Spinal cord (tissue), 10 donors: ENCODE results near the gene SORCS2. TPM values are rescaled to one million over a fixed set of nuclear protein-coding genes. Genes with fewer than 3 reads are reported as not detected.

Experiments used
- DNase-seq, 6 donors: peaks; one replicate each; pipeline versions ENCODE4 v3.0.0 to v3.0.0-alpha.2; 2013 to 2015; ENCODE audit warnings: low spot score in 6 of 6, low read depth in 4 of 6
- H3K27ac ChIP-seq: one replicate; pipeline ENCODE4 v1.5.1; 2013; ENCODE audit warnings: low read depth, low read length, control low read depth
- H3K27me3 ChIP-seq: one replicate; pipeline ENCODE4 v1.6.1; 2013; ENCODE audit warnings: low read length; ENCODE audit not compliant: control insufficient read depth, insufficient read depth
- H3K36me3 ChIP-seq: one replicate; pipeline ENCODE4 v1.6.1; 2013; ENCODE audit warnings: low read length; ENCODE audit not compliant: control insufficient read depth, insufficient read depth
- H3K4me1 ChIP-seq: one replicate; pipeline ENCODE4 v1.6.1; 2013; ENCODE audit warnings: low read length; ENCODE audit not compliant: control insufficient read depth, insufficient read depth
- H3K4me3 ChIP-seq: one replicate; pipeline ENCODE4 v1.5.1; 2013; ENCODE audit warnings: low read depth, low read length, control low read depth
- H3K9me3 ChIP-seq: one replicate; pipeline ENCODE4 v1.6.1; 2013; ENCODE audit warnings: low read length; ENCODE audit not compliant: control insufficient read depth, insufficient read depth
- WGBS: methylation state at CpG from one replicate; pipeline ENCODE4 v1.1.5; 2013; ENCODE audit warnings: missing lambda C conversion rate; ENCODE audit not compliant: insufficient coverage; 5-methylcytosine and 5-hydroxymethylcytosine counted together
- polyA plus RNA-seq, 2 donors: library from polyadenylated mRNA; unstranded; fragments of 120-200 nt; gene quantifications; one replicate each; pipeline ENCODE4 v1.2.1, GENCODE V29; 2013; ENCODE audit not compliant: insufficient read length in 2 of 2
- total RNA-seq, 2 donors: library from RNA; depleted of rRNA in 1 of 2; stranded (reverse); fragments of 120-200 nt in 1 of 2; fragments of >200 nt in 1 of 2; gene quantifications; one replicate each; pipeline versions ENCODE4 v1.2.3 to v1.2.4, GENCODE V29; 2013 to 2014
- donor health status: healthy.

The SORCS2 gene
- total and polyA plus RNA-seq, 4 donors, result 7.3 to 24.8 (median 16.5) TPM

DNA sequence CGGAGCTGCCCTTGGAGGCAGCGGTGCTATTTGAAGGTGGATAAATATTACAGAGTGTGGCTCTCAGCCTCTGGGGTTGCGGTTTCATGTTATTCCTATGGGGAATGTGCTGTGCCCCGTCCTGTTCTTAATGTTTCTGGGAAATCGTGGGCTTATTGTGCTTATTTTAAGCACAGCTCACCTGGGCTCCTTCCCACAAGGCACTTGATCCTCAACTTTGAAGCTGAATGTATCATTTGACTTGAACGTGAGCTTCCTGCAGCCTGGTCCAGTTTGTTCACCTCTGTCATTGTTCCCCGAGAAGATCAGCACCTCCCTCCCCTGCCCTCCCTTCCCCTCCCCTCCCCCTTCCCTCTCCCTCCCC, 3.9 kb downstream of the SORCS2 start:
- Histone ChIP-seq H3K36me3 (peaks cover 18% of the 10 kb centered on the region), H3K27me3 (peaks cover 22% of the 10 kb centered on the region), H3K4me3 (no peak overlapping the region), H3K4me1 (peaks cover 60% of the 10 kb centered on the region), H3K27ac (no peak overlapping the region), H3K9me3 (no peaks in the 10 kb centered on the region)
- WGBS, result 49% methylated on average over 6 of the region's 7 CpGs
- DNase-seq, result no peak

DNA sequence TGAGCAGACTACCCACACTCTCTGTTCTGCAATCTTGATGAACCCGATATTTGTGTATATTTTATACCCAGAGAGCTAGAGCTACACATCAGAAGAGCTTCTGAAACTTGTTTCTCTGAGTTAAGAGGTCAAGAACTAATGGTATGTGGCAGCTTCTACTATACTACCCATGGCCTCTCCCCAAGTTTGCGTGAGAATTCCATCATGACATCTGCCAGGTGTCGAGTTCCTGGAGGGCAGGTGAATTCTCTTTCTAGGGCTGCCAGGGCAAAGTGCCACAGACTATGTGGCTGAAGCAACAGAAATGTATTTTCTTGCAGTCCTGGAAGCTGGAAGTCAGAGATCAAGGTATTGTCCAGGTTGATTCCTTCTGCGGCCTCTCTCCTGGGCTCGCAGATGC, 4.4 kb downstream of the SORCS2 start:
- Histone ChIP-seq H3K27ac (no peak overlapping the region), H3K4me3 (no peak overlapping the region), H3K9me3 (no peaks in the 10 kb centered on the region), H3K36me3 (peaks cover 18% of the 10 kb centered on the region), H3K4me1 (peaks cover 61% of the 10 kb centered on the region), H3K27me3 (peaks cover 21% of the 10 kb centered on the region)
- WGBS, result 94% methylated on average over 4 of the region's 5 CpGs
- DNase-seq, result no peak

DNA sequence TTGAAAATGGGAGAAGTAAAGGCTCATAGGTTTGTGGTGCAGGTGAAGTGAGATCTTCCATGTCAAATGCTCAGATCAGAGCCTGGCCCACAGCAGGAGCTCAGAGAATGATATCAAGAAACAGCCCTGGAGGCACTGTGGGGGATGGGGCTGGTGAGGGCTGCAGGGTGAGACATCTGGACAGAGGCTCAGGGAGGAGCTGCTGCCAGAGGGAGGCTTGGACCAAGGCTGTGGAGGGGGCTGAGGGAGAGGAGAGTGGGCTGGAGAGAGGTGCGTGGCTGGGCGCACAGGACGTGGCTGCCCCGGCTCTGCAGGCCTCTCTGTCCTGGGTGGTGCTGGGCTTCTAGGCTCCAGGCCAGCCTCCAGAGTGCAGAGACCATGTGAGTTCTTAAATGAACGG, 5.6 kb downstream of the SORCS2 start:
- no peak overlapping the region for H3K27ac ChIP-seq
- 71% methylated on average over 5 of the region's 5 CpGs for WGBS
- peaks cover 23% of the 10 kb centered on the region for H3K27me3 ChIP-seq
- H3K36me3 ChIP-seq, result peaks cover 18% of the 10 kb centered on the region
- peaks cover 58% of the 10 kb centered on the region for H3K4me1 ChIP-seq
- no peak overlapping the region for H3K4me3 ChIP-seq
- no peaks in the 10 kb centered on the region for H3K9me3 ChIP-seq
- DNase-seq, result no peak

DNA sequence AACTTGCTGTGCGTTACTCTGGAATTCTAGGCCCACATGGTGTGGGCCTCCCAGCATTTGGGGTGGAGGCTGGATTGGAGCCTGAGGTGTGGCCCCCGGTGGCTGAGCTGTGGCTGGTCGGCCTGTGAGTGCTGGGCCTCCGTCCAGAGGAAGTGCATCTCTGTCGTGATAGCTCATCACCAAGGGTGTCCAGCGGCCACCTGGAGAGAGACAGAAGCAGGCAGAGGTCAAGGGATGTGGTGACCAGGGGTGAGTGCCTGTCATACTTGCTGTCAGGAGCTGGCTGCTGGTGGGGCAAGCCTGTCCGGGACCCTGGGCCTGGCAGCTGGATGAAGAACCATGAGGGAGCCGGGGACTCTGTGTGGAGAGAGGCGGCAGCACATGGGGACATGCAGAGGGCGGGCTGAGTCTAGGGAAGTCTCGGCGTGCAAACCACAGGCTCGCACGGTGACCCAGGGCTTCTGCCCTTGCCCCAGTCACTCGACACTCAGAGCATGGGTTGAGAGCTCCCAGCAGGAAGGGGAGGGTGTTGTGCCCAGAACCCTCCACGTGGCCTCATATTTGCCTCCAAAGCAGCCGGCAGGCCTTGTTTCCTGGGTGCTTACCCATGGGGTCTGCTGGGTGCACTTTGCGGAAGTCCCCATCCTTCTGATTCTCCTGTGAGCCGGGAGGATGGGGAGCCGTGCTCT, 6.2 kb downstream of the SORCS2 start:
- H3K36me3 ChIP-seq, result peaks cover 18% of the 10 kb centered on the region
- H3K27ac ChIP-seq, result no peak overlapping the region
- H3K27me3 ChIP-seq, result peaks cover 16% of the 10 kb centered on the region
- no peak for DNase-seq
- H3K4me1 ChIP-seq, result peaks cover 52% of the 10 kb centered on the region
- WGBS, result 88% methylated on average over 18 of the region's 20 CpGs
- H3K4me3 ChIP-seq, result no peak overlapping the region
- no peaks in the 10 kb centered on the region for H3K9me3 ChIP-seq

DNA sequence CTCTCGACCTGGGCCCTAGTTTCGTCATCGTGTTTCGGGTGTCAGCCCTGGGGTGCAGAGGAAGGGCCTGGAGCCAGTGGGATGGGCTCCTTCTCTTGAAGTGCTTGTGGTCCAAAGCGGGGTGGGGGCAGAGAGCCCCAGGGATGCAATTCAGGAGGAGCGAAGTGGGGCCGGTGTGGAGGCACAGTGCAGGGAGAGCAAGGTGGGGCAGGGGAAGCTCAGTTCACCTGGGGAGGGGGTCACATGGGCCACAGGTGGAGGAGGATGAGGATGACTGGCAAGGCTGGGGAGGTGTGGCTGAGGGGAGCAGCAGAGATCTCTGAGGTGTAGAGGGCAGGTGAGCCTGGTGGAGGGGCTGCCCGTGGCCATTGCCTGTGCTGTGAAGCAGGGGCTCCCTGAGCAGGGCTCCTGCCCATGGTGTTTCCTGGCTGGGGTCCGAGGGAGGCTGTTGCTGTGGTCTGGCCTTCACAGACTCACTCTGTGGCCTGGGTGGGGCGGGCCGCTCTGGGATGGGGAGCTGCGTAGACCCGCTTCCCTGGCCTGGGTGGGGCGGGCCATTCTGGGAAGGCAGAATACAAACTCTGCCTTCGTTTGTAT, 6.9 kb downstream of the SORCS2 start:
- Histone ChIP-seq H3K27ac (no peak overlapping the region), H3K9me3 (no peaks in the 10 kb centered on the region), H3K27me3 (peaks cover 10% of the 10 kb centered on the region), H3K4me1 (peaks cover 45% of the 10 kb centered on the region), H3K36me3 (peaks cover 18% of the 10 kb centered on the region), H3K4me3 (no peak overlapping the region)
- no peak for DNase-seq
- 85% methylated on average over 15 of the region's 15 CpGs for whole genome bisulfite sequencing

DNA sequence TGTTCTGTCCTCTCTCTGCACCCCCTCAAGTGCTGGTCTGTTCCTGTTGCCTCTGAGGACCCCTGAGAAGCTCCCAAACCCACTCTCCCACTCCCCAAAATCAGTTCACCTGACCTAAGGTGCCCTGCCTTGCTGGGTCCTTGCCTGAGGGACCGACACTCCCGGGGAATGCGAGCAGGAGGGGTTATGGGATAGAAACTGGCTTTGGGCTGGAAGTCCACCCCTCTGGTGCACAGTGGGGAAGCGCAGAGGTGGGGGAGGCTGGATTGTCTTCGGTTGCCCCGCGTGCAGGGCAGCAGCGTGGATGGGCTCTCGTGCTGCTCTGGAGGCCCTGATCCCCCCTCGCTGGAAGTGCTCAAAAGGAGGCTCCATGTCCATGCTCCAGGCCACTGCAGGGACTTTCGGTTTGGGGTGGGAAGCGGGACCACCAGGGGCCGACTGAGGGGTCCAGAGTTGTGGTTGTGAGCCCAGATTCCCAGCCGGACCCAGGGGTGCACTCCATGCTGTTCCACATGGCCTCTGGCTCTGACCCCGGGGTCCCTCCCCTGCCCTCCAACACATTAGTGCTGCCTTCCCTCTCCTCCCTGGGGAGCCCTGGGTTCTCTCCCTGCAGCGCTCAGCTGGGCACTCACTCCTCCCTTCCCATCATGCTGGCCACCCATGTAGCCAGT, 7.6 kb downstream of the SORCS2 start:
- no peak overlapping the region for H3K4me3 ChIP-seq
- H3K27ac ChIP-seq, result no peak overlapping the region
- DNase-seq, result no peak
- H3K4me1 ChIP-seq, result peaks cover 39% of the 10 kb centered on the region
- no peaks in the 10 kb centered on the region for H3K9me3 ChIP-seq
- WGBS, result 87% methylated on average over 14 of the region's 16 CpGs
- peaks cover 6% of the 10 kb centered on the region for H3K27me3 ChIP-seq
- H3K36me3 ChIP-seq, result peaks cover 18% of the 10 kb centered on the region

DNA sequence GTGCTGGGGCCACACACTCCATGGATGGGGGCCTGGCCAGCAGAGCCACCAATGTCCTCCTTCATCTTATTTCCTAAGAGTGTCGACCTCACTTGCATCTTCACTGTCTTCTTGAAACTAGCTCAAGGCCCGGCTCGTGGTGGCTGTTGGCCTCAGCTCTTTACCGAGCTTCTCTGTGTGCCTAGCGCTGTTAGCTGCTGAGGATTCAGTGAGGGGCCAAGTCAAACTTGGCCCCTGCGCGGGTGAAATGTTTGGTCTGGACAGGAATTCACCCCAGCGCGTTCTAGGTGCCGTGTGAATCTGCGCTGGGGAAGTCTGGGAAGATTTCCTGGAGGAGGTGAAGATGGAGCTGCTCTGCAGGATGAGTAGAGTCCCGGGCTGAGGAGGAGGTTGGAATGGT, 8.5 kb downstream of the SORCS2 start:
- Histone ChIP-seq H3K27ac (no peak overlapping the region), H3K4me1 (peaks cover 36% of the 10 kb centered on the region), H3K27me3 (peaks cover 5% of the 10 kb centered on the region), H3K36me3 (peaks cover 18% of the 10 kb centered on the region), H3K9me3 (no peaks in the 10 kb centered on the region), H3K4me3 (no peak overlapping the region)
- DNase-seq, result no peak
- WGBS, result 88% methylated on average over 12 of the region's 12 CpGs

DNA sequence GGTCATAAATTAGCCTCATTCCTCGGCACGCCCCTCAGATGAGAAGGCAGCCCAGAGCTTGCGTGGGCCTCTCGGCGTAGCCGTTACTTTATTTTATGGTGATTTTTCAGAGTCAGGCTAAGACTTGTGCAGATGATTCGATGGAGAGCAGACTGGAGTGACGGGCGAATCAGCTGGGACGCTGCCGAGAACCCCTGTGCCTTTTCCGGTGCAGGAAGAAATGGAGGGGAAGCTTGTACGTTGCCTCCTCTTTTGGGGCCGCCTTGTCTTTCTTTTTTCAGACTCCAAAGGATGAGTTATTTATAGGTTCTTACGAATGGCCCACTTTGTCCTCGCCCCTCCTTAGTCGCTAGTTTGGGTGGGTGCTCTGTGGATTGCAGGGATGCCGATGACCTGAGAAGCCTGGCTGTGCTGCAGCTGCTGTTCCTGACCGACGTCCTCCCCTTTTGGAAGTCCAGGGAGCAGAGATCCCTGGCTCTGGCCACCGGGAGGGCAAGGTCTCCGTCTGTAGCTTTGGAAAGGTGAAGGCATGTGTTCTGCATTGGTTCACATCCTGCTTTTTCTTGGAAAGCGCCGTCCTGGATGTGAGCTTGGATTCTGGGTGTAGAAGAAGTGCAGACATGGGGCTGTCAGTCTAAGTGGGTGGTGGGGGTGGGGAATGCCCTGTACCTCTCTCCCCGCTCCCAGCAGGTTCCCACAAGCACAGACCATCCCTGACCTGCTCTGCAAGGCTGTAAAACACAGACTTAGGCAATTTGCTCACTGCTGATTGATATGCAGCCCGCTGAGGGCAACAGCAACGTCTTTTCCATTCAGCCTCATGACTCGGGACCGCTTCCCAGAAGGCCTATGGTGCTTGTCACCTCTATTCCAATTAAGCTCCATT, 9.3 kb downstream of the SORCS2 start:
- Histone ChIP-seq H3K4me3 (no peak overlapping the region), H3K27me3 (peaks cover 5% of the 10 kb centered on the region), H3K4me1 (peaks cover 44% of the 10 kb centered on the region), H3K9me3 (no peaks in the 10 kb centered on the region), H3K27ac (no peak overlapping the region), H3K36me3 (peaks cover 18% of the 10 kb centered on the region)
- WGBS, result 65% methylated on average over 23 of the region's 29 CpGs
- DNase-seq, result no peak

DNA sequence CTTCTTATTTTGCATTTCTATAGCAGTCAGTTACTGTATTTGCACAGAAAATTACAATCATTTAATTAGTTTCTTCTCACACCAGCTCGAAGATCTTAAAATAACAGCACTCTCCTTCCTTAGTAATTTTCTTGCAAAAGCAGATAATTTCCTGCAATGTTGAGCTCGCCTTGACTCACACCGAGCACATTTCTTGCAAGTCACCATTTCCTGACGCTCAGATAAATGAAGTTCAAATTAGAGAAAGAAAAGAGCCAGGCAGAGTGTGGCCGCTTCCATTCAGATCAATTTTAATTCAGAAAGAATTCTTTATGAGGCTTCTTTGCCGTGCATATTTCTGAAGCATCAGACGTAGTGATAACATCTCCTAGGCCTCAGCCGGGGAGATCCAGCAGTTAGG, 10.1 kb downstream of the SORCS2 start:
- 11% methylated on average over 1 of the region's 8 CpGs for WGBS
- no peak overlapping the region for H3K27ac ChIP-seq
- H3K36me3 ChIP-seq, result peaks cover 18% of the 10 kb centered on the region

More for the DNA sequence above, 10.1 kb downstream of the SORCS2 start:
- Histone ChIP-seq H3K9me3 (no peaks in the 10 kb centered on the region), H3K4me3 (no peak overlapping the region), H3K4me1 (peaks cover 51% of the 10 kb centered on the region), H3K27me3 (peaks cover 5% of the 10 kb centered on the region)
- peak in 1 of 6 donors; percentile 53 for DNase-seq
